GM21528 (cell line): ENCODE measurements around the gene ST13.
"Not testable (repeated sequence)": the region's sequence is repeated elsewhere in the genome, so short reads cannot be mapped to it uniquely, and the experiment has no call there.

ENCODE experiments used
- ATAC-seq: cut with Tn5 transposase; IDR thresholded peaks from one replicate; pipeline ENCODE4 v1.9.1; 2021; ENCODE audit warnings: mild to moderate bottlenecking, moderate library complexity; ENCODE audit not compliant: unreplicated experiment, low FRiP score

ST13 gene

DNA sequence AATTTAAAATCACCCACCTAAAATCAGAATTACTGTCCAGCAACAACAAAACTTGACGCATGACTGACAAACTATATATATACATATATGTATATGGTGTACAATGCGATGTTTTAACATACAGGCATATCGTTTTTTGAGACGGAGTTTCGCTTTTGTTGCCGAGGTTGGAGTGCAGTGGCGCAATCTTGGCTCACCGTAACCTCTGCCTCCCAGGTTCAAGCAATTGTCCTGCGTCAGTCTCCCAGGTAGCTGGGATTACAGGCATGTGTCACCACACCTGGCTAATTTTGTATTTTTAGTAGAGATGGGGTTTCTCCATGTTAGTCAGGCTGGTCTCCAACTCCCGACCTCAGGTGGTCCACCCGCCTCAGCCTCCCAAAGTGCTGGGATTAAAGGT, 10.6 kb downstream of the ST13 start:
- not testable (repeated sequence) for ATAC-seq

DNA sequence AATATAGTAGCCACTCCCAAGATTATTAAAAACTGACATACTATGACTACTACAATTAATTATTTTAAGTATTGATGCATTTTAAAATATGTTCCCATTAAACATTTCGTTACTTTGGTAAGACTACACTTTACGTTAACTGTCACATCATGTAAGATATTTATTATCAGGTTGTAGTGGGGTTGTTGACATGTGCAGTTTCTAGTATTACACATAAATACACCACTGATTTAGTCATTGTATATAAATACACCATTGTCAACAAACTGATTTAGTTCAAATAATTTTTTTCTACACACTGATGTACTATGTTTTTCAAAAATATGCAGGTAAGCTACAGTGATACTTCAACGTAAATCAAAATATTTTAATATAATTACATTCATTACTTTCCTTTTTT, 11.5 kb downstream of the ST13 start:
- no peak for ATAC-seq

DNA sequence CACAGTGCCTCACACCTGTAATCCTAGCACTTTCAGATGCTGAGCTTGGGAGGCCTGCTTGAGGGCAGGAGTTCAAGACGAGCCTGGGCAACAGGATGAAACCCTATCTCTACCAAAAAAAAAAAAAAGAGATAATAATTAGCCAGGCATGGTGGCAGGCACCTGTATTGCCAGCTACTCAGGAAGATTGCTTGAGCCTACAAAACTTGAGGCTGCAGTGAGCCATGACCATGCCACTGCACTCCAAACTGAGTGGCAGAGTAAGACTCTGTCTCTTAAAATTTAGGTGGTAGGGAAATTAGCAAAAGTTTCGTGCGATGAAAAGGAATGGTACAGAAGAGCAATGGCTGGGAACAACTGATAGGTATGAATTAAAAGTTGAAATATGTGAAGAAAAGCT, 18.0 kb downstream of the ST13 start:
- no peak for ATAC-seq

DNA sequence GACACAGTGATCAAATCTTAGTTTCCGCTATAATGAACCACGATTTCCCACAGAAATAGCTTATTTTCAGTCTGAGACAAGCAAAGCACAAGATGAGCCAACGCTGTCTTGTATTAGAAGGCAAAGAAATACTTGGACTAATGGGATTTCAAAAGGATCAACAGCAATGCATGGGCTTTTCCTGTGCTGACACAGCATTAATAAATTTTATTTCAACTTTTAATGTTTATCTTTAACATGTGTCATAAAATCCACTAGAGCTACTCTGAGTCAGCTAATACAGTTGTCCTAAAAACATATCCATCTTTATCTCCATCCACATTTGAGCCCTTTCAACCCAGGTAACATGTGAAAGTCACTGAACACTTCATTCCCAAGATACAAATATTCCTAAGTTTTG, 21.8 kb downstream of the ST13 start:
- ATAC-seq: no peak

DNA sequence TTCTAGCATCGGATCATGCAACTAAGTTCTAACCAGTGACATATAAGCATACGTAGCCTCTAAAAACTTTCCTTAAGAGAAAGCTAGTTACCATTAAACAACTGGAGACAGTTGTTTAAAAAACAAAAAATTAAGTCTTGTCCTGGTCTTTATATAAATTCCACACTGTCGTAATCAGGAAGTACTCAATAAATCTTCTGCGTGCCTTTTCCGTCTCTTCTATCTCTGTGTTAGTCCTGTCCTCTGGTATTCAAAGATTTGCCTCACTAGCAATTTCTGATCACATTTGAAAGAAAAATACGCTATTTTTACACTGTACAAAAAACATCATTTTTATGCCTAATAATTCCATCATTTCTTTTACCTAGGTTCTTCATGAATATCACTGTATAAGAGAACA, 27.3 kb downstream of the ST13 start:
- no peak for ATAC-seq

DNA sequence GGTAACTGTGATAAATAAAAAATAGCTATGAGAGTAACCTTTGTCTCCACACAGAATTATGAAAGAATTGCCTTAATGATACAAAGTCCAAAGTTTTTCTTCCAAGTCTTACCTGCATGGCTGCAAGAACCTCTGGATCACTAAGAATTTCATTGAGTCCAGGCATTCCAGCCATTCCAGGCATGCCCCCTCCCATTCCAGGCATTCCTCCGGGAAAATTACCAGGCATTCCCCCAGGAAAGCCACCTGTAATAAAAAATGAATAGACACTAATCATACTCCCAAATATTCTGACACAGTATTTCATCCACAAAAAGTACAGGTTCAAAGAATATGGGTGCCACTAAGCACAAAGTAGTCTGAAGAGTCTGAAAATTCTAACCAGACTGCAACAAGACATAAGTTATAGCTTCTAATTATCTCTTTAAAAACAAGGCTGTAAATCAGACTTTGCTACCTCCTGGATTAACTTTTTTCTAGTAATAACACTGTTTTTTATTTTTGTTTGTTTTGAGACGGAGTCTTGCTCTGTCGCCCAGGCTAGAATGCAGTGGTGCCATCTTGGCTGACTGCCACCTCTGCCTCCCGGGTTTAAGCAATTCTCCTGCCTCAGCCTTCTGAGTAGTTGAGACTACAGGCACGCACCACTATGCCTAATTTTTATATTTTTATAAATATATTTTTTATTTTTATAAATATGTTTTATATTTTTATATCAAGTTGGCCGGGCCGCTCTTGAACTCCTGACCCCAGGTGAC, 29.3 kb downstream of the ST13 start:
- ATAC-seq: no peak

DNA sequence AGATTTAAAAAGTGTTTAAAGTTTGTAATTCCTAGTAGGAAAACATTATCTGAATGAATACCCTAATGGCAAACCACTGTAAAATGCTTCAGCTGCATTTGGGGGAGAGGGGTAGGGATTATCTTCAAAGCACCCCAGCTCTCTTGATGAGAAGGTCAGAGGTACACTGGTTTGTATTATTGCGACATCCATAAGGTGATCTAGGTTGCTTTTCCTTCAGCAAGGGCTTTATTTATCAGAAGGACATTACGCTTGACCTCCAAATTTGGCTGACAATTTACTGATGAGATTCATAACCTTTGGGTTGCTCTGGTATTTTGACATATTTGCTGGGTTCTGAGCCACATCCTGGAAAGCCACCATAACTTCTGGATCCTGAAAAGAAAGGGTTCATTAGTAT, 30.1 kb downstream of the ST13 start:
- not testable (repeated sequence) for ATAC-seq

DNA sequence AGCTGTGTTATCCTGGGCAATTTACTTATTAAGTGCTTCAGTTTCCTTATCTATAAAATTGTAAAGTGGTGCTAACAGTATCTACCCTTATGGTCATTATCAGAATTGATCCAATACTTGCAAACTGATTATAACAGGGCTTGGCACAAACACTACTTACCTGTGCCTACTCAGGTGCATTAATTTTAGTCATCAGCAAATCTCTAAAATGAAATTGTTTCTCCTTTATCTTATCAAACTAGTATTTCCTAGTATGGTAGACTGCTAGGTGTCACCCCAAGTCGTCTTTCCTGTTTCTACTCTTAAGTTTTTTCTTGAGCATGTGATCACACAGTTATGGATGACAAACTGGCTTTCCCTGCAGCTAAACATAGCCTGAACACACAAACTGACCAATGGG, 33.0 kb downstream of the ST13 start:
- ATAC-seq: no peak

DNA sequence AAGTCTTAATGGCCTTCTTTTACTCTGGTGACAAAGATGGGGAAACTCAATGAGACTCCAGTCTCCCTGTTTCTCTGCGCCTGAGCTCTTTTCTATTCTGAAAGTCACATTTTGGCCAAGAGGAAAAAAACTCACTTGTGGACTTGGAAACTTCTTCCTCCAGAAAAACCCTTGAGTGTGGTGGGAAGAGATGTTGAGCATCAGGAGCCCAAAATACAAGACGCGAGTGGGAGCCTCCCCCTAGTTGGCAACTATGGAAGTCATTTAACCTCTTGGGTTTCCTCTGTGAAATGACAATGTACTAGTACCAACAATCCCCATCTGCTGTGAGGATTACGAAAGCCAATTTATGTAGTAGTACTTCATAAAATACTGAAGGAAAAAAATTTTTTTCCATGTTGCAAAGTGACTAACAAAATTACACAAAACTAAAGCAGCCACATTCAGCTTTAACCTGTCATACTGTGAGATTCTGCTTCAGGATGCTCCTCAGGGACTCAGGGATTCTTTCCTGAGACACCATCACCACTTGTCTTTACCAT, 36.8 kb downstream of the ST13 start:
- ATAC-seq: no peak

DNA sequence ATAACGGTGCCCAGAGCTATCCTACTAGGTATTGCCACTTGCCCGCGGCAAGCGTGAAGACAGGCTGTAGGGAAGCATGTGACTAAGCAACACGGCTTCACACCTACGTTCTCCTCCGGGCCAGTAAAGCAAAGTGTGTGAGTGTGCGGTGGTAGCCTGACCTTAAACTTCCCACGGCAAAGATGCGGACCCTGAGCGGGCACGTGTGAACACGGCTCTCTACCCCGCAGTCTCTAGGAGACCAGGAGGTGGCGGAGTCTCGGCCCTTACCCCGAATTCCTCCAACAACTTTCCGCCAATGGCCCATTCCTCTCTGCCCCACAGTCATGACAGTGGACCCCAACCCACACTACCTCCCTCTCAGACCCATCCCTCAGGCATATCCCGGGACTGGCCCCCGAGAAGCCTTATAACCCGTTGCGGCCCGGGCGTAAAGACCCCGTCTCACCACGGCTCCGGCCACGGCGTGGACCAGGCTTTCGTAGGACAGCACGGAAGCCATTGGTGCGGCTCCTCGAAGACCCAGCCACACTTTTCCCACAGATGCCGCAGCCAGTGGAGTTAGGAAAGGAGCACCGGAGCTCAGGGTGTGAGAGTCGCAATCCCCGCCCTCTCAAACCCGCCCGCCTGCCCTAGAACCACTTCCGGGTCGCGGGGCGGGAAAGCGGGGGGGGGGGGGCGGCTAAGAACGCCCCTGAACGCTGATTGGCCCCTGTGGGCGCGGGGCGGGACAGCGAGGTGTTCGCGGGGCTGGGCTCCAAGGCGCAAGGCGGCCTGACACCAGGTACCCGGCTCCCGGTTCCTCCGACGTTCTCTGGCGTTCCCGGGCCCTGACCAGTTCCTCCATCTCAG, 37.5 kb downstream of the ST13 start, which contains the start of gene SLC25A17:
Gene SLC25A17, minus strand, starts transcription at position 600 of the 852 bp plus-strand sequence. Its CDS starts 98 bp downstream, at position 502.
- ATAC-seq: peak; percentile 71

DNA sequence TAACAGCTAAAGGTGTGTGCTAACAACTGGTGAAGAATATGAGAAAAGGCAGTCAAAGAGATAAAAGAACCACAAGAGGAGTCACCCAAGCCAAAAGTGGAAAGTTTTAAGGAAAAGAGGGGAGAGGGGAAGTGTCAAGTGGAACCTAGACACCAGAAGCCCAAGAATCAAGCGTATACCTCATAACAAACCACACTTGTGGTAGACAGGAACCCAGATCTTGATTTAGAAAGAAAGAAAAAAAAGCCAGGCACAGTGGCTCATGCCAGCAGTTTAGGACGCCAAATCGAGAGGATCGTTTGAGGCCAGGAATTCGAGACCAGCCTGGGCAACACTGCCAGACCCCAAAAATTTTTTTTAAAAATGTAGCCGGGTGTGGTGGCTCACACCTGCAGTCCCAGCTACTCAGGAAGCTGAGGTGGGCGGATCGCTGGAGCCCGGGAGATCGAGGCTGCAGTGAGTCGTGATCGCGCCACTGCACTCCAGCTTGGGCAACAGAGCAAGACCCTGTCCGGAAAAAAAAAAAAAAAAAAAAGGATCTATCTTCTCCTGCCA, 38.2 kb downstream of the ST13 start:
- no peak for ATAC-seq

DNA sequence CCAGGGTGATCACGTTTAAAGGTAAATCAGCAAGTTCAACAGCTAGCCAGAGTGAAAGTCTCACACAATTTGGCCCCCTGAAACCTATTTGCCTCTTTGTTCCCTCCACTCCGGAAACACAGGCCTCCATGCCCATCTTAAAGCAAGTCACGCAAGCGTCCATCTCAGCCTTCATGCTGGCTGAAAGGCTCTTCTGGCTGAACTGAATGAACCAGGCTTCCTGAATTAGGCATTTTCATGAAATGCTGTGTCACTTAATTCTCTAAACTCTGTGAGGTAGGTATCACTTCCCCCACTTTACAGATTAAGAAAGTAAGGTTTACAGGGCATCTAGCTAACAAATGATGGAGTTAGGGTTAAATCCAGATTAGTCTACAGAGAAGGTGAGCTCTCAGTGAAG, 38.7 kb downstream of the ST13 start:
- ATAC-seq: no peak

DNA sequence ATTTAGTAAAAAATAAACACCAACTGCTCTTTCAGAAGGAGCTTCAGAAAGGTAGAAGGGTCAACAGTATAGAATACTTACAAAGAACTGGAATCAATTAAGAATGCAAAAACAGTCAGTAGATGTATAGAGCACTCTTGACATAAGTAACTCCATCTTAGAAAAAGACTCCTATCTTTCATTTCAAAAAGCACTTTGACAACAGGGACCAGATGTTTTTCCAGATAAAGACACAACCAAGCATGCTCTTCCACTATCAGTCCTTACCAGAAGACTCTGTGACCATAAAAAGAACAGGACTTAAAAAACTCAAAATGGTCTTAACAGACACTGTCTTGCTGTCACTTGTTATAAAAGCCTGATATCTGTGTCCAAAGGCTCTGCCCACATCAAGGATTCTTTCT, 42.5 kb downstream of the ST13 start:
- ATAC-seq: no peak

DNA sequence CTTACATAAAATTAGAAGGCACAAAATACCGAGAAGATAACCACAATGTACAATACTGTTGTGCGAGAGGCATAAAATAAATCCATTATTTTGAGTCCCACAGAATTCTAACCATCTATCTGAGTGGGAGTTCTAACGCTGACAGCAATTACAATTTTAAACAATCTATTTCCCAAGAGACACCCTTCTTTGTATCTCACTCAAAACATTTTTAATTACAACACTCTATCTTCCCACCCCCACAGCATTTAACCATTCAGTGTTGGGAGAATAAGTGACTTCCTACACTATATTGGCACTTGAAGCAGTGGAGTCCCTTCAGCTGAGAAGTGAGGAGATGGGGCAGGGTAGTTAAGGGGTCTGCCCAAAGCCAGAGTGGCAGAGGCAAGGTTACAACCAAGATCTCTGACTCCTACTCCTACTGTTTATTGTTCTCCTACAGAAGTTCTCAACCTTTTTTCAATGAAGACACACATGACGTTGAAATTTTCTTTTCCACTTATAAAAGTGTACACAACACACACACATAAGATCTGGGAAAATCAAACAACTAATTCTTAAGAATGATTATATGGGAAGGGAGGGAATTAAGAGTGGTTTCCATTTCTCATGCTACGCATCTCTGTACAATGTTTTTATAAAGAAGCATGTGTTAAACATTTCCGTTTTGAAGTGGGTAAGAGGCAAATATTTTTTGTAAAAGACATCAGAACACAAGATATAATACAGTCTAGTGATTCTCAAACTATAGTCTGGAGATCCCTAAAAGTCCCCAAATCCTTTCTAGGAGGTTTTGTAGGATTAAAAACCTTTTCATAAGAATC, 48.2 kb downstream of the ST13 start:
- no peak for ATAC-seq

DNA sequence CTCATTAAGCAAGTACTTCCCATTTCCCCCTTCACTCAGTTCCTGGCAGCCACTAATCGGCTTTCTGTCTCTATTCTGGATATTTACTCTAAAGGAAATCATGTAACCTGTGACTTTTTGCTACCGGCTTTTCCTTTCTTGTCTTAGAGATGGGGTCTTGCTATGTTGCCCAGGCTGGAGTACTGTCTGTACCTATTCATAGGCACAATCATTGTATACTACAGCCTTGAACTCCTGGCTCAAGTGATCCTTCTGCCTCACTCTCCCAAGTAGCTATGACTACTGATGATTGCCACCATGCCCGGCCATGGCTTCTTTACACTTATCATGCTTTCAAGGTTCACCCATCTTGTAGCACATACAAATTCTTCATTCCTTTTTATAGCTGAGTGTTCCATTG, 49.7 kb downstream of the ST13 start:
- ATAC-seq: no peak

DNA sequence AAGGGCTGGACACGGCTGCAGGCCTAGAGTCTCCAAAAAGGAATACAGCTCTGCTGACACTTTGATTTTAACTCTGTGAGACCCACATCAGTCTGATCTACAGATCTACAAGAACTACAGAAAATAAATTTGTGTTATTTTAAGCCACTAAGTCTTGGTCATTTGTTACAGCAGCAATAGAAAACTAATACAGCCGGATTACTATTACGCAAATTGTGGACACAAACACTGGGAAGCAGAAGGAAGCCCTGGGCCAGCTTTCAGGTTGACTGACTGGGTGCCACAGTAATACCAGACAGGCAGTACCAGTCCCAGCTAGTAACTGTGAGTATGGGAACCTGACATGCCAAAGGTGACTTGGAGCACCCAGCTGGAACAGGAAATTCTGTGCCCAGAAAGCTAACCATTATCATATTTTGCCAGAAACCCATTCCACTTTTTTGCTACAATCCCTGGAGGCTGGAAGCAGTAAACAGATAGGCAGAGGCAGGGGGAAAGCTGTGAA, 50.7 kb downstream of the ST13 start:
- ATAC-seq: no peak

DNA sequence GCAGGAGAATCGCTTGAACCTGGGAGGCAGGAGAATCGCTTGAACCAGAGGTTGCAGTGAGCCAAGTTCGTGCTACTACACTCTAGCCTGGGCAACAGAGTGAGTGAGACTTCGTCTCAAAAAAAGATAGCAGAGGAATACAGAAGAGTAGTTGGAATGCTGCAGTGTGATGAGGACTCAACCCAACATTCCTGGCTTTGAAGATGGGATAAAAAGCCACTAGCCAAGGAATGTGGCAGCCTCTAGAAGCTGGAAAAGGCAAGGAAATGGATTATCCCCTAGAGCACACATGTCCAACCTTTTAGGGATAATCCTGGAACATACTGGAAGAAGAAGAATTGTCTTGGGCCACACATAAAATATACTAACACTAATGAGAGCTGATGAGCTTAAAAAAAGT, 51.2 kb downstream of the ST13 start:
- no peak for ATAC-seq

DNA sequence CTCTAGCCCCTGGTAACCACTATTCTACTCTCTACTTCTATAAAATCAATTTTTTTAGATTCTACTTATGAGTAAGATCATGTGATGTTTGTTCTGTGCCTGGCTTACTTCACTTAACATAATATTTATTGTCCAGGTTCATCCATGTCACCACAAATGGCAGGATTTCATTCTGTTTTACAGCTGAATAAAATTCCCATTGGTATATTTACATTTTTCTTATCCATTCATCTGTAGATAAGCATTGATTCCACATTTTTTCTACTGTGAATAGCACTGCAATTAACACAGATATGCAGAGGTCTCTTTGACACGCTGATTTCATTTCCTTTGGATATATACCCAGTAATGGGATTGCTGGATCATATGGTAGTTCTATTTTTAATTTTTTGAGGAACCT, 53.1 kb downstream of the ST13 start:
- no peak for ATAC-seq

DNA sequence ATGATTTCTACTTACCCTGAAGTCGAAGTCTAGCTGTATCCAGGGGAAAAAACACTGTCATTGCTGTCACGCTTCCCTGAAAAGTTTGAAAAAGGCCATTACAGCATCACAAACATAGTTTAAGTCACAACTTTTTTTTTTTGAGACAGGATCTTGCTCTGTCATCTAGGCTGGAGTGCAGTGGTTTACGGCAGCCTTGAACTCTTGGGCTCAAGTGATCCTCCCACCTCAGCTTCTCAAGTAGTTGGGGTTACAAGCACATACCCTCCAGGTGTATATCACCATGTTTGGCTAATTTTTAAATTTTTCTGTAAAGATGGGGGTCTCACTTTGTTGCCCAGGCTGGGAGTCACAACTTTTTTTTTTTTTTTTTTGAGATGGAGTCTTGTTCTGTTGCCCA, 57.4 kb downstream of the ST13 start:
- ATAC-seq: no peak

DNA sequence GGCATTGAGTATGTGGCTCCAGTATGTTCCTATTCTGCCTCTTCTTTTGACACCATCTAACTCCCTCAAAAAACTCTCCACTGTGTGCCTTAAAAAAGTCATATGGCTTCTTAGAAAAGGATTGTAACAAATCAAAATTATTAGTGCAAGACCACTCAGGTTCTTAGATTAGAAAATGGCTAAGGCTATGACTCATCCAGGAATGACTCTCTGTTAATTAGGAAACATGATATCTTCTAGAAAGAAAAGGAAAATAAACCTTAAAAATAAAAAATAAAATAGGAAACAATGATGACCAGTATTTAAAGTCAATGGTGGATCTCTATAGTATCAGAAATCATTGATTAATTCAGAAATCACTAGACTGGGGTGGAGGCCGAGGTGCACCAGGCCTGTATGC, 59.0 kb downstream of the ST13 start:
- no peak for ATAC-seq
